ENCODE data around the gene CRABP2. TPM values are rescaled to one million over a fixed set of nuclear protein-coding genes. Genes with fewer than 3 reads are reported as not detected.

CRABP2 gene
- total and polyA plus RNA-seq, 10 donors: 1.2 to 13.1 (median 3.7) TPM

GRCh38 chr1:156744344-156744743 lies 39.0 kb upstream of the CRABP2 start:
- no peak for DNase-seq
- Histone ChIP-seq H3K9me3 (no peaks in the 10 kb centered on the region), H3K4me1 (peaks cover 40 to 97% (median 67%) of the 10 kb centered on the region in 6 donors), H3K27ac (peak overlapping the region in 3 of 8 donors; percentile 95 to 97 (median 96)), H3K4me3 (no peak overlapping the region), H3K27me3 (replicated peaks in 1 of 7) (no peaks in the 10 kb centered on the region), H3K36me3 (peaks cover 0 to 42% (median 30%) of the 10 kb centered on the region in 6 donors)
- intact Hi-C loops (cut with DNase I; ENCODE audit: low total_unique reads): no loop called here
- TF ChIP-seq, protein P1, sequence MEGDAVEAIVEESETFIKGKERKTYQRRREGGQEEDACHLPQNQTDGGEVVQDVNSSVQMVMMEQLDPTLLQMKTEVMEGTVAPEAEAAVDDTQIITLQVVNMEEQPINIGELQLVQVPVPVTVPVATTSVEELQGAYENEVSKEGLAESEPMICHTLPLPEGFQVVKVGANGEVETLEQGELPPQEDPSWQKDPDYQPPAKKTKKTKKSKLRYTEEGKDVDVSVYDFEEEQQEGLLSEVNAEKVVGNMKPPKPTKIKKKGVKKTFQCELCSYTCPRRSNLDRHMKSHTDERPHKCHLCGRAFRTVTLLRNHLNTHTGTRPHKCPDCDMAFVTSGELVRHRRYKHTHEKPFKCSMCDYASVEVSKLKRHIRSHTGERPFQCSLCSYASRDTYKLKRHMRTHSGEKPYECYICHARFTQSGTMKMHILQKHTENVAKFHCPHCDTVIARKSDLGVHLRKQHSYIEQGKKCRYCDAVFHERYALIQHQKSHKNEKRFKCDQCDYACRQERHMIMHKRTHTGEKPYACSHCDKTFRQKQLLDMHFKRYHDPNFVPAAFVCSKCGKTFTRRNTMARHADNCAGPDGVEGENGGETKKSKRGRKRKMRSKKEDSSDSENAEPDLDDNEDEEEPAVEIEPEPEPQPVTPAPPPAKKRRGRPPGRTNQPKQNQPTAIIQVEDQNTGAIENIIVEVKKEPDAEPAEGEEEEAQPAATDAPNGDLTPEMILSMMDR (IDR thresholded peaks at IDR 0.05 in 8 of 11, conservative IDR thresholded peaks at IDR 0.05 in 3 of 11): no peak
- TF ChIP-seq POLR2A (IDR thresholded peaks at IDR 0.05) (no peak), POLR2AphosphoS5 (IDR thresholded peaks at IDR 0.05) (no peak)
- WGBS, 5 donors: 74 to 87% (median 76%) methylated on average over 7 to 12 of the region's 12 CpGs

DNA sequence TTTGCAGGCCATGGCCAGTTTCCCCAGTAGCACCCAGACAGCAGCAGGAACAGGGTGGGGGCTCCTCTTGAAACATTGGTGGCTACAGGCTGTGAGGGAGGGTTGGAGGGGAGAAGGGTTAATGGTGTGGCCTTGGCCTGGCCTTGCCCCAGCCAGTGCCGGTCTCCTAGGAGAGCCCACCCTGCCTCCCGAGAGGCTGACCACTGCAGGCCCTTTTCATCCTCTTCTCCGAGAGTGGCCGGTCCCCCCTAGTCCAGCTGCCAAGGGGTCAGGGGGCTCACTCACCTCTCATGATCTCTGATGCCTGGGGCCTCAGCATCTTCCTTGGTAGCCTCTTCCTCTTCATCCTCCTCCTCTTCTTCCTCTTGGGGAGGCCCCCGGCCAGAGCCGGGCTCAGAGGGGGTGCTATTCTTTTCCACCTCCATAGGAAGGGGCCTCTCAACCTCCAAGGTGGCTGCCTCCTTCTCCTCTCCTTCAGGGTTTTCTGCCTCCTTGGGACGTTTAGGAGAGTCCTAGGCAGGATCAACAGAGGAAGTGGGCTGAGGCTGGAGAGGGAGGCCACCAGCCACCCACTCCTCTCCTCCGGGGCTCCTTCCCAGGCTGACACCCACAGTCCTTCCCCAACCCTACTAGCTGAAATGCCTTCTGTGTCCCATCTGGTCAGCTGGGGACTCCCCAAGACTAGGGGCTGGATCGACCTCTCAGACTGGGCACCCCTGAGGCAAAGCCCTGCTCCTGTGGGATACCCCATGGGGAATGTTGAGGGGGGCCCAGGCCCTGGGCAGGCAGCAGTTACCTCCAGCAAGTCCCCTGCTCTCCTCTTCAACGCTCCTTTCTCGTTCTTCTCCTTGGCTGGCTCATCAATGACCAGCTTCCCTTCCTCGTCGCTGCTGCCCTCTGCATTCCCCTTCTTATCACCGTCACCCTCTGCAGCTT lies 38.3 kb upstream of the CRABP2 start:
- TF ChIP-seq POLR2A (IDR thresholded peaks at IDR 0.05) (no peak), POLR2AphosphoS5 (IDR thresholded peaks at IDR 0.05) (no peak)
- TF ChIP-seq, protein P1 (IDR thresholded peaks at IDR 0.05 in 8 of 11, conservative IDR thresholded peaks at IDR 0.05 in 3 of 11): no peak
- DNase-seq: no peak
- no peaks in the 10 kb centered on the region for H3K27me3 ChIP-seq (replicated peaks in 1 of 7)
- H3K4me1 ChIP-seq: peaks cover 33 to 95% (median 63%) of the 10 kb centered on the region in 6 donors
- H3K9me3 ChIP-seq: no peaks in the 10 kb centered on the region
- WGBS, 5 donors: 69 to 84% (median 80%) methylated on average over 14 of the region's 14 CpGs
- H3K27ac ChIP-seq: peak overlapping the region in 3 of 8 donors; percentile 95 to 97 (median 96)
- H3K36me3 ChIP-seq: peaks cover 0 to 42% (median 30%) of the 10 kb centered on the region in 6 donors
- H3K4me3 ChIP-seq: no peak overlapping the region
- intact Hi-C loops (cut with DNase I; ENCODE audit: low total_unique reads): no loop called here

DNA sequence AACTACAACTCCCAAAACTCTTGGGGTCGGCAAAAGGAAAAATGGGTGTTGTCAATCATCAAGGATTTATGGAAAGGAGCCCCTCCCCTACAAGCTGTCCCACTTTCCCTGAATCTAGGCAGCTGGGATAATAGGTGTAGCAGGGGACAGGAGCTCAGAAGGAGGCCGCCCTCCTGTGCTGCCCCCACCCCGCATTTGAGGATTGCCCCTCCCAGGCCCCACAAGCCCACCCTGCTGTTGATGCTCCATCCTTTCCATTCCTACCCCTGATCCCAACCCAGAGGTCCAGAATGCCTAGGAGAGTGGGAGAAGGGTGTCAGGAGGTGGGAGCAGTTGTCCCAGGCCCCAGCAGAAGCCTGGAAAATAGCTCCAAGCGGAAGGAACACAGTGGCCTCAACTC lies 37.4 kb upstream of the CRABP2 start:
- Histone ChIP-seq H3K27ac (peak overlapping the region in 3 of 8 donors; percentile 2 to 97 (median 96)), H3K36me3 (peaks cover 0 to 50% (median 32%) of the 10 kb centered on the region in 6 donors), H3K9me3 (no peaks in the 10 kb centered on the region), H3K27me3 (replicated peaks in 1 of 7) (no peaks in the 10 kb centered on the region), H3K4me1 (peaks cover 25 to 90% (median 54%) of the 10 kb centered on the region in 6 donors), H3K4me3 (no peak overlapping the region)
- intact Hi-C loops (cut with DNase I; ENCODE audit: low total_unique reads): no loop called here
- 90 to 98% (median 96%) methylated on average over 4 of the region's 4 CpGs for WGBS, 5 donors
- TF ChIP-seq POLR2AphosphoS5 (IDR thresholded peaks at IDR 0.05) (no peak), POLR2A (IDR thresholded peaks at IDR 0.05) (no peak)
- TF ChIP-seq, protein P1 (IDR thresholded peaks at IDR 0.05 in 8 of 11, conservative IDR thresholded peaks at IDR 0.05 in 3 of 11): no peak
- peak; percentile 71 for DNase-seq

GRCh38 chr1:156742017-156742416 lies 36.6 kb upstream of the CRABP2 start:
- Histone ChIP-seq H3K4me3 (peak overlapping the region in 1 of 8 donors; percentile 90), H3K27me3 (replicated peaks in 1 of 7) (no peaks in the 10 kb centered on the region), H3K9me3 (no peaks in the 10 kb centered on the region), H3K4me1 (peaks cover 19 to 82% (median 47%) of the 10 kb centered on the region in 6 donors), H3K36me3 (peaks cover 0 to 58% (median 37%) of the 10 kb centered on the region in 6 donors), H3K27ac (peak overlapping the region; percentile 87 to 96 (median 91))
- DNase-seq: no peak
- intact Hi-C loops (cut with DNase I; ENCODE audit: low total_unique reads): no loop called here
- 74 to 90% (median 77%) methylated on average over 3 of the region's 3 CpGs for WGBS, 5 donors
- TF ChIP-seq POLR2A (IDR thresholded peaks at IDR 0.05): no peak
- TF ChIP-seq, protein P1 (IDR thresholded peaks at IDR 0.05 in 8 of 11, conservative IDR thresholded peaks at IDR 0.05 in 3 of 11): no peak
- TF ChIP-seq POLR2AphosphoS5 (IDR thresholded peaks at IDR 0.05): no peak
